Heart right ventricle (tissue), 16 donors: ENCODE results near the gene PRR30. TPM values are rescaled to one million over a fixed set of nuclear protein-coding genes. Genes with fewer than 3 reads are reported as not detected.
"Not testable (repeated sequence)": the region's sequence is repeated elsewhere in the genome, so short reads cannot be mapped to it uniquely, and the experiment has no call there.

Experiments
- ATAC-seq, 8 donors: fragments of 200-7000 bp; cut with Tn5 transposase; one replicate each; pipeline ENCODE4 v1.9.1; 2020; ENCODE audit warnings: mild to moderate bottlenecking in 8 of 8, moderate library complexity in 8 of 8, moderate number of reproducible peaks in 1 of 8
- DNase-seq, 2 donors: peaks; one replicate each; pipeline ENCODE4 v3.0.0-alpha.2; 2020
- H3K27ac ChIP-seq, 10 donors: fragments of 200-600 bp; sonication (generic) in 2 of 10; one replicate each; pipeline versions ENCODE4 v1.5.0 to v1.8.0; 2020 to 2022; ENCODE audit warnings: mild to moderate bottlenecking in 3 of 10
- H3K27me3 ChIP-seq, 7 donors: fragments of 200-600 bp; one replicate each; pipeline ENCODE4 v1.8.0; 2021 to 2022; ENCODE audit warnings: mild to moderate bottlenecking in 2 of 7
- H3K36me3 ChIP-seq, 9 donors: fragments of 200-600 bp; sonication (generic) in 1 of 9; one replicate each; pipeline versions ENCODE4 v1.5.0 to v1.8.0; 2020 to 2022; ENCODE audit warnings: mild to moderate bottlenecking in 2 of 9
- H3K4me1 ChIP-seq, 9 donors: fragments of 200-600 bp; sonication (generic) in 1 of 9; one replicate each; pipeline versions ENCODE4 v1.5.0 to v1.8.0; 2020 to 2022; ENCODE audit warnings: mild to moderate bottlenecking in 4 of 9
- H3K4me3 ChIP-seq, 10 donors: fragments of 200-600 bp; sonication (generic) in 2 of 10; one replicate each; pipeline versions ENCODE4 v1.5.0 to v1.8.0; 2020 to 2022; ENCODE audit warnings: mild to moderate bottlenecking in 7 of 10, moderate library complexity in 2 of 10
- H3K9me3 ChIP-seq, 11 donors: fragments of 200-600 bp in 10 of 11; sonication (generic) in 2 of 11; one replicate each; pipeline versions ENCODE4 v1.5.0 to v1.8.0; 2013 to 2022; ENCODE audit warnings: mild to moderate bottlenecking in 2 of 11, control low read depth in 1 of 11, moderate library complexity in 1 of 11
- CTCF ChIP-seq, 9 donors: fragments of 200-600 bp; sonication (generic) in 2 of 9; IDR thresholded peaks; one replicate each; pipeline versions ENCODE4 v1.5.0 to v1.8.0; 2021 to 2022; ENCODE audit warnings: antibody characterized with exemption in 9 of 9, mild to moderate bottlenecking in 5 of 9, moderate library complexity in 1 of 9
- WGBS, 2 donors: extraction: QIAGEN DNeasy Blood & Tissue Kit; methylation state at CpG; one replicate each; pipeline ENCODE4 v1.1.7; 2013; ENCODE audit warnings: inconsistent platforms in 1 of 2; 5-methylcytosine and 5-hydroxymethylcytosine counted together
- intact Hi-C, 10 donors: fragments of 100-400 bp; cut with DNase I; formaldehyde crosslinking; loops; one replicate each; pipeline versions ENCODE4 v1.11.1 to v1.14.2; 2022
- polyA plus RNA-seq, 2 donors: library from polyadenylated mRNA; stranded (reverse); fragments of 200-250 nt; gene quantifications; one replicate each; pipeline ENCODE4 v1.2.3, GENCODE V29; 2013
- total RNA-seq, 10 donors: library from RNA; stranded (reverse); fragmentation: NEBNext Ultra II Directional in 3 of 10; extraction: Animal tissue kit (Norgen Biotek cat#: 25700) in 3 of 10; gene quantifications; one replicate each; pipeline versions ENCODE4 v1.2.1 to v1.2.4, GENCODE V29; 2021 to 2023
- donor health status: Arrhythmogenic right ventricular cardiomyopathy.
- donor health status: ischemic (EF 13 %, LVEDD 7.1; RV severe dilation, severe dysfunction).
- donor health status: healthy with polysubstance abuse.
- donor health status: DM: no; HTN: yes; CAD: no.
- donor health status: DM: no; HTN: no; CAD: no.
- donor health status: ischemic (EF 25% LVEDD 6.9; RV normal size, moderate dysfunction).
- donor health status: ischemic (EF 25% LVEDD 5.7; RV mildly dilated, moderate dysfunction).
- donor health status: healthy.
- donor health status: DM: yes; HTN: yes; CAD: no.
- donor health status: Ischemic cardiomyopathy.
- donor health status: ischemic (EF 35%, LVEDD 5.7; RV mildly dilated, moderate dysfunction).
- donor health status: nonischemic (EF 11% LVEDD 7.7; RV severe dilation, severe dysfunction).
- donor health status: DM: yes; HTN: yes; CAD: no.
- donor health status: PGD.
- donor health status: ischemic (EF 29% LVEDD 5.4; RV normal size, mild dysfunction).
- donor health status: nonischemic (EF 23%, LVEDD 6.1; RV moderate dilation, normal function).

Gene PRR30
- total and polyA plus RNA-seq, 12 donors, result not detected

GRCh38 chr2:27118525-27119329 lies 20.5 kb downstream of the PRR30 start, which contains the start of gene CGREF1:
CGREF1 (minus strand) TSS chr2:27119128; CDS start chr2:27104366, 14,762 bp downstream.
- TF ChIP-seq CTCF (IDR thresholded peaks at IDR 0.05), result no peak
- DNase-seq, result no peak
- no peak within 1 kb of the TSS for H3K27ac ChIP-seq
- H3K36me3 ChIP-seq, result no peaks in the 10 kb centered on the region
- peak within 1 kb of the TSS in 9 of 10 donors; percentile 26 to 45 (median 35) for H3K4me3 ChIP-seq
- intact Hi-C loops, result no loop called here
- H3K9me3 ChIP-seq, result no peaks in the 10 kb centered on the region
- peaks cover 3 to 37% (median 28%) of the 10 kb centered on the region in 7 donors for H3K27me3 ChIP-seq
- peaks cover 4 to 24% (median 11%) of the 10 kb centered on the region in 9 donors for H3K4me1 ChIP-seq
- 3 to 5% methylated on average over 74 to 84 of the region's 84 CpGs for WGBS, 2 donors
- ATAC-seq, result peak in 2 of 8 donors; percentile 11 to 25

- H3K4me3 ChIP-seq, result peak overlapping the region in 9 of 10 donors; percentile 26 to 45 (median 35)
- peaks cover 3 to 37% (median 28%) of the 10 kb centered on the region in 7 donors for H3K27me3 ChIP-seq
- ATAC-seq (no peak), DNase-seq (no peak)
- no peaks in the 10 kb centered on the region for H3K36me3 ChIP-seq
- peaks cover 4 to 17% (median 9%) of the 10 kb centered on the region in 9 donors for H3K4me1 ChIP-seq
- H3K9me3 ChIP-seq, result no peaks in the 10 kb centered on the region
- no peak overlapping the region for H3K27ac ChIP-seq
- TF ChIP-seq CTCF (IDR thresholded peaks at IDR 0.05), result no peak
- intact Hi-C loops, result no loop called here
- 23% methylated on average over 14 of the region's 14 CpGs for WGBS, 2 donors
These were observed 21.1 kb downstream of the PRR30 start for GRCh38 chr2:27117995-27118524.

GRCh38 chr2:27115519-27115918 lies 23.7 kb downstream of the PRR30 start:
- no peak for DNase-seq
- H3K4me3 ChIP-seq, result no peak overlapping the region
- intact Hi-C loops, result no loop called here
- 67 to 76% methylated on average over 2 of the region's 2 CpGs for WGBS, 2 donors
- no peak for TF ChIP-seq CTCF (IDR thresholded peaks at IDR 0.05)
- H3K9me3 ChIP-seq, result no peaks in the 10 kb centered on the region
- peaks cover 3 to 37% (median 28%) of the 10 kb centered on the region in 7 donors for H3K27me3 ChIP-seq
- peaks cover 4 to 11% (median 6%) of the 10 kb centered on the region in 9 donors for H3K4me1 ChIP-seq
- no peak overlapping the region for H3K27ac ChIP-seq
- no peaks in the 10 kb centered on the region for H3K36me3 ChIP-seq
- no peak for ATAC-seq

- intact Hi-C loops, H3K4me3 ChIP-seq, H3K27ac ChIP-seq, ATAC-seq, H3K9me3 ChIP-seq, H3K4me1 ChIP-seq, DNase-seq, H3K36me3 ChIP-seq: not testable (repeated sequence)
- 88 to 93% methylated on average over 49 of the region's 49 CpGs for WGBS, 2 donors
- H3K27me3 ChIP-seq, result peaks cover 0 to 12% (median 2%) of the 10 kb centered on the region in 7 donors
These were observed 27.7 kb downstream of the PRR30 start for GRCh38 chr2:27111392-27112078.

GRCh38 chr2:27110603-27111352 lies 28.4 kb downstream of the PRR30 start:
- H3K4me1 ChIP-seq, DNase-seq, intact Hi-C loops, H3K36me3 ChIP-seq, H3K4me3 ChIP-seq, ATAC-seq, H3K27ac ChIP-seq, H3K9me3 ChIP-seq: not testable (repeated sequence)
- peaks cover 0 to 12% (median 0%) of the 10 kb centered on the region in 7 donors for H3K27me3 ChIP-seq
- 84 to 87% methylated on average over 24 of the region's 24 CpGs for WGBS, 2 donors
